DND-41 (cell line): ENCODE measurements around the gene EXD3.

Experiments
- CTCF ChIP-seq: IDR thresholded peaks from 2 replicates; pipeline ENCODE4 v1.5.1; 2012; ENCODE audit warnings: borderline replicate concordance, low read length, moderate library complexity, mild to moderate bottlenecking; ENCODE audit not compliant: poor library complexity, severe bottlenecking; ENCODE audit errors: extremely low read depth
- EZH2 ChIP-seq: IDR thresholded peaks from 3 replicates; pipeline ENCODE4 v1.6.1; 2012; ENCODE audit warnings: borderline replicate concordance, low read depth, mild to moderate bottlenecking, moderate library complexity, low read length, inconsistent platforms; ENCODE audit not compliant: severe bottlenecking

- TF ChIP-seq EZH2: no peak
- TF ChIP-seq CTCF: no peak
Observed at GRCh38 chr9:137277329-137278041, 145.5 kb downstream of the EXD3 start, which contains the start of gene TOR4A.
